Transverse colon (tissue), 4 donors: Measurements from ENCODE around the gene HYAL2.

ENCODE experiments used
- EP300 ChIP-seq: sonication (generic); formaldehyde crosslinking; IDR thresholded peaks from one replicate; pipeline ENCODE4 v1.6.1; 2017; ENCODE audit warnings: antibody characterized with exemption, low read depth
- POLR2A ChIP-seq: fragments of 450-650 bp; IDR thresholded peaks from one replicate; pipeline ENCODE4 v1.6.1; 2016; ENCODE audit warnings: antibody characterized with exemption, mild to moderate bottlenecking, moderate library complexity
- POLR2AphosphoS5 ChIP-seq, 3 donors: sonication (generic); formaldehyde crosslinking; IDR thresholded peaks; one replicate each; pipeline ENCODE4 v1.6.1; 2016; ENCODE audit warnings: antibody characterized with exemption in 3 of 3
- TF ChIP-seq, protein P1 (sequence below), 5 experiments: fragments of 200-600 bp in 3 of 5; fragments of 450-650 bp in 2 of 5; sonication (generic) in 3 of 5; IDR thresholded peaks; 1 replicate in 2 of 5; 2 replicates in 3 of 5; pipeline ENCODE4 v1.5.1; 2016 to 2017; ENCODE audit warnings: antibody characterized with exemption in 5 of 5, inconsistent platforms in 3 of 5, mild to moderate bottlenecking in 2 of 5, moderate library complexity in 1 of 5

DNA sequence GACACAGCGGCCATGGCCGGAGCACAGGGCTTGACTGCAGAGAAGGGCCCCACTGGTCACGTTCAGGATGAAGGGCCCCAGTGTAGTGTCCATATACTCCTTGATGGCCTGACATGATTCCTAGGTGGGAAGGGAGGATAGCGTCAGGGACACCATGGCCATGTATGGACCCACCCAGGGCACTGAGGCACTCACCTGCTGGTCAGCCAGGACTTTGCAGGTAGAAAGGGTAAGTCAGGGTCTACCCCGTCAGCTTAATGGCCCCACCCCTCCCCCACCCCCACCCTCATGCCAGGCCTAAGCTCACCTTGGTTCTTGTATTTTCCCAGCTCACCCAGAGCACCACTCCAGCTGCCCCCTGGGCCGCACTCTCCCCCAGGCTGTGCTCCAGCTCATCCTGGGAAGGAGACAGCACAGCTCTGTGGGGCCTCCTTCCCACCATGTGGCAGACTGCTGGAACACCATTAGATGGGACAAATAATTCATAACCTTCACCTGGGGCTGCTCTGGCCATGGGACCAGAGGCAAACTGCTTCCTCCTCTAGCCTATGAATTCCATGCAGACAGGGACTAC lies 21.8 kb downstream of the HYAL2 start:
- TF ChIP-seq, protein P1, sequence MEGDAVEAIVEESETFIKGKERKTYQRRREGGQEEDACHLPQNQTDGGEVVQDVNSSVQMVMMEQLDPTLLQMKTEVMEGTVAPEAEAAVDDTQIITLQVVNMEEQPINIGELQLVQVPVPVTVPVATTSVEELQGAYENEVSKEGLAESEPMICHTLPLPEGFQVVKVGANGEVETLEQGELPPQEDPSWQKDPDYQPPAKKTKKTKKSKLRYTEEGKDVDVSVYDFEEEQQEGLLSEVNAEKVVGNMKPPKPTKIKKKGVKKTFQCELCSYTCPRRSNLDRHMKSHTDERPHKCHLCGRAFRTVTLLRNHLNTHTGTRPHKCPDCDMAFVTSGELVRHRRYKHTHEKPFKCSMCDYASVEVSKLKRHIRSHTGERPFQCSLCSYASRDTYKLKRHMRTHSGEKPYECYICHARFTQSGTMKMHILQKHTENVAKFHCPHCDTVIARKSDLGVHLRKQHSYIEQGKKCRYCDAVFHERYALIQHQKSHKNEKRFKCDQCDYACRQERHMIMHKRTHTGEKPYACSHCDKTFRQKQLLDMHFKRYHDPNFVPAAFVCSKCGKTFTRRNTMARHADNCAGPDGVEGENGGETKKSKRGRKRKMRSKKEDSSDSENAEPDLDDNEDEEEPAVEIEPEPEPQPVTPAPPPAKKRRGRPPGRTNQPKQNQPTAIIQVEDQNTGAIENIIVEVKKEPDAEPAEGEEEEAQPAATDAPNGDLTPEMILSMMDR (IDR thresholded peaks at IDR 0.05): no peak
- no peak for TF ChIP-seq POLR2A
- no peak for TF ChIP-seq POLR2AphosphoS5 (IDR thresholded peaks at IDR 0.05)
- no peak for TF ChIP-seq EP300
